ENCODE data around the gene FNTB. TPM values are rescaled to one million over a fixed set of nuclear protein-coding genes. Genes with fewer than 3 reads are reported as not detected.

Gene FNTB
- 9.3 TPM for polyA plus RNA-seq (2013)

- Histone ChIP-seq H3K27ac (ENCODE audit: insufficient read depth in 1 of 2, low read depth in 1 of 2, low read length in 2 of 2, poor library complexity in 1 of 2, severe bottlenecking in 2 of 2) (peak within 1 kb of the TSS; percentile 36 to 77), H3K4me3 (ENCODE audit: control insufficient read depth in 1 of 7, extremely low read depth in 1 of 7, insufficient read depth in 4 of 7, low read depth in 2 of 7, low read length in 6 of 7) (peak within 1 kb of the TSS; percentile 85 to 97 (median 93)), H3K36me3 (ENCODE audit: control insufficient read depth in 4 of 4, insufficient read depth in 4 of 4, low read length in 3 of 4) (no peaks in the 10 kb centered on the region), H3K4me1 (ENCODE audit: control extremely low read depth in 1 of 4, control insufficient read depth in 4 of 4, insufficient read depth in 4 of 4, low read length in 3 of 4) (peaks cover 9 to 53% (median 36%) of the 10 kb centered on the region in 4 experiments), H3K27me3 (replicated peaks in 2 of 5; ENCODE audit: control insufficient read depth in 4 of 5, insufficient read depth in 5 of 5, low read length in 4 of 5) (no peaks in the 10 kb centered on the region), H3K9me3 (ENCODE audit: control extremely low read depth in 1 of 5, control insufficient read depth in 4 of 5, insufficient read depth in 2 of 5, low read depth in 1 of 5, low read length in 4 of 5) (no peaks in the 10 kb centered on the region)
- CTCF ChIA-PET: interaction anchor here (0.7 to 16.2 kb wide), 14 partner anchors 11 to 289 kb away, joined by 3 to 236 read pairs (median 3); no protein-coding TSS in a partner anchor
- WGBS (ENCODE audit: insufficient coverage): under 1% methylated on average over 59 of the region's 65 CpGs
- DNase-seq: peak; percentile 97 to 99 (median 98)
- POLR2A ChIA-PET: interaction anchor here (0.5 to 0.6 kb wide), 2 partner anchors 34 to 332 kb away, joined by 4 read pairs; no protein-coding TSS in a partner anchor
Measured at GRCh38 chr14:64986648-64987437, at the start of gene FNTB. FNTB (plus strand) TSS chr14:64986895; CDS start chr14:64986954, 59 bp downstream.

GRCh38 chr14:64937171-64937820 lies 49.4 kb upstream of the FNTB start:
- H3K27me3 ChIP-seq (replicated peaks in 2 of 5; ENCODE audit: control insufficient read depth in 4 of 5, insufficient read depth in 5 of 5, low read length in 4 of 5): no peaks in the 10 kb centered on the region
- ChIA-PET POLR2A (no interaction called here), CTCF (interaction anchor here (1.1 to 2.5 kb wide), 5 partner anchors 10 to 45 kb away, joined by 3 to 12 read pairs (median 8); no protein-coding TSS in a partner anchor)
- H3K9me3 ChIP-seq (ENCODE audit: control extremely low read depth in 1 of 5, control insufficient read depth in 4 of 5, insufficient read depth in 2 of 5, low read depth in 1 of 5, low read length in 4 of 5): no peaks in the 10 kb centered on the region
- no CpG with 5 or more reads among the region's 1 CpG for WGBS (ENCODE audit: insufficient coverage)
- H3K27ac ChIP-seq (ENCODE audit: insufficient read depth in 1 of 2, low read depth in 1 of 2, low read length in 2 of 2, poor library complexity in 1 of 2, severe bottlenecking in 2 of 2): no peak overlapping the region
- no peak overlapping the region for H3K4me3 ChIP-seq (ENCODE audit: control insufficient read depth in 1 of 7, extremely low read depth in 1 of 7, insufficient read depth in 4 of 7, low read depth in 2 of 7, low read length in 6 of 7)
- no peak for DNase-seq
- peaks cover 16 to 44% (median 29%) of the 10 kb centered on the region in 4 experiments for H3K36me3 ChIP-seq (ENCODE audit: control insufficient read depth in 4 of 4, insufficient read depth in 4 of 4, low read length in 3 of 4)
- no peaks in the 10 kb centered on the region for H3K4me1 ChIP-seq (ENCODE audit: control extremely low read depth in 1 of 4, control insufficient read depth in 4 of 4, insufficient read depth in 4 of 4, low read length in 3 of 4)

- H3K36me3 ChIP-seq (ENCODE audit: control insufficient read depth in 4 of 4, insufficient read depth in 4 of 4, low read length in 3 of 4): peaks cover 16 to 42% (median 27%) of the 10 kb centered on the region in 4 experiments
- ChIA-PET CTCF (interaction anchor here (2.5 kb wide), 1 partner anchor 27 kb away, joined by 8 read pairs; no protein-coding TSS in a partner anchor), POLR2A (no interaction called here)
- H3K4me3 ChIP-seq (ENCODE audit: control insufficient read depth in 1 of 7, extremely low read depth in 1 of 7, insufficient read depth in 4 of 7, low read depth in 2 of 7, low read length in 6 of 7): no peak overlapping the region
- H3K27ac ChIP-seq (ENCODE audit: insufficient read depth in 1 of 2, low read depth in 1 of 2, low read length in 2 of 2, poor library complexity in 1 of 2, severe bottlenecking in 2 of 2): no peak overlapping the region
- 100% methylated on average over 1 of the region's 1 CpG for WGBS (ENCODE audit: insufficient coverage)
- no peaks in the 10 kb centered on the region for H3K9me3 ChIP-seq (ENCODE audit: control extremely low read depth in 1 of 5, control insufficient read depth in 4 of 5, insufficient read depth in 2 of 5, low read depth in 1 of 5, low read length in 4 of 5)
- DNase-seq: no peak
- no peaks in the 10 kb centered on the region for H3K27me3 ChIP-seq (replicated peaks in 2 of 5; ENCODE audit: control insufficient read depth in 4 of 5, insufficient read depth in 5 of 5, low read length in 4 of 5)
- peaks cover 0 to under 1% (median 0%) of the 10 kb centered on the region in 4 experiments for H3K4me1 ChIP-seq (ENCODE audit: control extremely low read depth in 1 of 4, control insufficient read depth in 4 of 4, insufficient read depth in 4 of 4, low read length in 3 of 4)
Measured at GRCh38 chr14:64937821-64938193, 48.9 kb upstream of the FNTB start.

GRCh38 chr14:64938972-64939816 lies 47.5 kb upstream of the FNTB start:
- no peak overlapping the region for H3K27ac ChIP-seq (ENCODE audit: insufficient read depth in 1 of 2, low read depth in 1 of 2, low read length in 2 of 2, poor library complexity in 1 of 2, severe bottlenecking in 2 of 2)
- ChIA-PET POLR2A (interaction anchor here (0.6 kb wide), 1 partner anchor 10 kb away, joined by 3 read pairs; no protein-coding TSS in a partner anchor), CTCF (interaction anchor here (0.6 to 4.3 kb wide), 8 partner anchors 12 to 285 kb away, joined by 3 to 14 read pairs (median 5); no protein-coding TSS in a partner anchor)
- peaks cover 8 to 34% (median 16%) of the 10 kb centered on the region in 4 experiments for H3K36me3 ChIP-seq (ENCODE audit: control insufficient read depth in 4 of 4, insufficient read depth in 4 of 4, low read length in 3 of 4)
- WGBS (ENCODE audit: insufficient coverage): 98% methylated on average over 13 of the region's 17 CpGs
- DNase-seq: no peak
- no peaks in the 10 kb centered on the region for H3K9me3 ChIP-seq (ENCODE audit: control extremely low read depth in 1 of 5, control insufficient read depth in 4 of 5, insufficient read depth in 2 of 5, low read depth in 1 of 5, low read length in 4 of 5)
- H3K27me3 ChIP-seq (replicated peaks in 2 of 5; ENCODE audit: control insufficient read depth in 4 of 5, insufficient read depth in 5 of 5, low read length in 4 of 5): no peaks in the 10 kb centered on the region
- H3K4me3 ChIP-seq (ENCODE audit: control insufficient read depth in 1 of 7, extremely low read depth in 1 of 7, insufficient read depth in 4 of 7, low read depth in 2 of 7, low read length in 6 of 7): no peak overlapping the region
- peaks cover 4 to 14% (median 11%) of the 10 kb centered on the region in 4 experiments for H3K4me1 ChIP-seq (ENCODE audit: control extremely low read depth in 1 of 4, control insufficient read depth in 4 of 4, insufficient read depth in 4 of 4, low read length in 3 of 4)

- CTCF ChIA-PET: interaction anchor here (0.6 to 4.3 kb wide), 6 partner anchors 12 to 116 kb away, joined by 3 to 14 read pairs (median 6); no protein-coding TSS in a partner anchor
- 100% methylated on average over 1 of the region's 3 CpGs for WGBS (ENCODE audit: insufficient coverage)
- H3K36me3 ChIP-seq (ENCODE audit: control insufficient read depth in 4 of 4, insufficient read depth in 4 of 4, low read length in 3 of 4): peaks cover 5 to 36% (median 14%) of the 10 kb centered on the region in 4 experiments
- H3K4me3 ChIP-seq (ENCODE audit: control insufficient read depth in 1 of 7, extremely low read depth in 1 of 7, insufficient read depth in 4 of 7, low read depth in 2 of 7, low read length in 6 of 7): no peak overlapping the region
- no peaks in the 10 kb centered on the region for H3K27me3 ChIP-seq (replicated peaks in 2 of 5; ENCODE audit: control insufficient read depth in 4 of 5, insufficient read depth in 5 of 5, low read length in 4 of 5)
- POLR2A ChIA-PET: no interaction called here
- no peaks in the 10 kb centered on the region for H3K9me3 ChIP-seq (ENCODE audit: control extremely low read depth in 1 of 5, control insufficient read depth in 4 of 5, insufficient read depth in 2 of 5, low read depth in 1 of 5, low read length in 4 of 5)
- no peak for DNase-seq
- H3K27ac ChIP-seq (ENCODE audit: insufficient read depth in 1 of 2, low read depth in 1 of 2, low read length in 2 of 2, poor library complexity in 1 of 2, severe bottlenecking in 2 of 2): no peak overlapping the region
- peaks cover 4 to 18% (median 12%) of the 10 kb centered on the region in 4 experiments for H3K4me1 ChIP-seq (ENCODE audit: control extremely low read depth in 1 of 4, control insufficient read depth in 4 of 4, insufficient read depth in 4 of 4, low read length in 3 of 4)
Measured at GRCh38 chr14:64939817-64940190, 46.9 kb upstream of the FNTB start.

GRCh38 chr14:64940336-64940910 lies 46.3 kb upstream of the FNTB start:
- Histone ChIP-seq H3K36me3 (ENCODE audit: control insufficient read depth in 4 of 4, insufficient read depth in 4 of 4, low read length in 3 of 4) (peaks cover 5 to 34% (median 15%) of the 10 kb centered on the region in 4 experiments), H3K27ac (ENCODE audit: insufficient read depth in 1 of 2, low read depth in 1 of 2, low read length in 2 of 2, poor library complexity in 1 of 2, severe bottlenecking in 2 of 2) (no peak overlapping the region), H3K27me3 (replicated peaks in 2 of 5; ENCODE audit: control insufficient read depth in 4 of 5, insufficient read depth in 5 of 5, low read length in 4 of 5) (no peaks in the 10 kb centered on the region), H3K9me3 (ENCODE audit: control extremely low read depth in 1 of 5, control insufficient read depth in 4 of 5, insufficient read depth in 2 of 5, low read depth in 1 of 5, low read length in 4 of 5) (no peaks in the 10 kb centered on the region), H3K4me3 (ENCODE audit: control insufficient read depth in 1 of 7, extremely low read depth in 1 of 7, insufficient read depth in 4 of 7, low read depth in 2 of 7, low read length in 6 of 7) (no peak overlapping the region), H3K4me1 (ENCODE audit: control extremely low read depth in 1 of 4, control insufficient read depth in 4 of 4, insufficient read depth in 4 of 4, low read length in 3 of 4) (peaks cover 4 to 18% (median 12%) of the 10 kb centered on the region in 4 experiments)
- ChIA-PET POLR2A (no interaction called here), CTCF (interaction anchor here (1.0 to 4.3 kb wide), 7 partner anchors 10 to 117 kb away, joined by 3 to 14 read pairs (median 6); no protein-coding TSS in a partner anchor)
- DNase-seq: peak in 2 of 3 donors; percentile 12 to 20
- 100% methylated on average over 1 of the region's 3 CpGs for WGBS (ENCODE audit: insufficient coverage)

Data from common myeloid progenitor, CD34-positive (primary cell).